NCI-H69 (cell line): Measurements from ENCODE around the gene PDZRN3.

Experiments used
- DNase-seq: peaks from one replicate; lab custom pipeline; 2025; lab: John Stamatoyannopoulos, UW

PDZRN3 gene

GRCh38 chr3:73556520-73557372, 68.0 kb downstream of the PDZRN3 start:
- DNase-seq = no peak

GRCh38 chr3:73555076-73555475, 69.7 kb downstream of the PDZRN3 start:
- DNase-seq = no peak

GRCh38 chr3:73552700-73553099, 72.0 kb downstream of the PDZRN3 start:
- DNase-seq = peak; percentile 36

DNA sequence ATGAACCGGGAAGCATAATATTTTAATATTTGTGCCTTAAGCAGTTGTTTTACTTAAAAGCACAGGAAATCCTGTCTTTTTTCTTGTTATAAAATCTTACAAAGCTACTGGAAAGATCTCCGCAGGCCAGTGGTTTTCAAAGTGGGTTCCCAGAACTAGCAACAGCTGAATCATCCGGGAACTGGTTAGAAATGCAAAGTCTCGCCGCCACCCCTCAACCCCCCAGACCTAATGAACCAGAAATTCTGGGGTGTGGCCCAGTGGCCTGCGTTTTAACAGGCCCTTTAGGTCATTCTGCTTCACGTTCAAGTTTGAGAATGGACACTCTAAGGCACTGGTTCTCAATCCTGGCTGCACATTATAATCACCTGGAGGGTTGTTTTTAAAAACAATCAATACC, 74.7 kb downstream of the PDZRN3 start:
- no peak for DNase-seq

DNA sequence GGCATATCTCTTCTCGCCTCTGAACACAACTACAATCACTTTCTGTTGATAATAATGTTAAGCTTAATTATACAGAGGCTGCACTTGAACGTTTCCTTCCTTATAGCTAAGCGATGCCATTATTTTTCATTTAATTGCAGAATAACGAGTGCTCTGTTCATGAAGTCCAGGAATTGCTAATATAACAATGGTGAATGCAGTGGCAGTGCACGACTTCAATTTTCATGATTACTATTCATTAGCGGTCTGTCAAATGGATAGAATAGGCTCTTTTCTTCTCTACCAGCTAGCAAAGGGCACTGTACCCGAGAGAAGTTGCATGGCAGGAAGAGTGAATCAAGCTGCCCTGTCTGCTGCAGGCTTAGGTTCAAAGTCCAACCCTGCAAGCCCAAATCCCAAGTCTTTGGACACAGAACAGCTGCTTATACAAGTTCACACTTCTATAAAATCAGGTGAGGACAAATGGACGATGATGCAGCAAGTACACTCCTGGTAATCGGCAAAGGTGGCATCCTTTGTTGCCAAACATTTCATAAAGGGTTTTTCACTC, 75.6 kb downstream of the PDZRN3 start:
- peak; percentile 26 for DNase-seq

GRCh38 chr3:73548436-73548835, 76.3 kb downstream of the PDZRN3 start:
- no peak for DNase-seq

DNA sequence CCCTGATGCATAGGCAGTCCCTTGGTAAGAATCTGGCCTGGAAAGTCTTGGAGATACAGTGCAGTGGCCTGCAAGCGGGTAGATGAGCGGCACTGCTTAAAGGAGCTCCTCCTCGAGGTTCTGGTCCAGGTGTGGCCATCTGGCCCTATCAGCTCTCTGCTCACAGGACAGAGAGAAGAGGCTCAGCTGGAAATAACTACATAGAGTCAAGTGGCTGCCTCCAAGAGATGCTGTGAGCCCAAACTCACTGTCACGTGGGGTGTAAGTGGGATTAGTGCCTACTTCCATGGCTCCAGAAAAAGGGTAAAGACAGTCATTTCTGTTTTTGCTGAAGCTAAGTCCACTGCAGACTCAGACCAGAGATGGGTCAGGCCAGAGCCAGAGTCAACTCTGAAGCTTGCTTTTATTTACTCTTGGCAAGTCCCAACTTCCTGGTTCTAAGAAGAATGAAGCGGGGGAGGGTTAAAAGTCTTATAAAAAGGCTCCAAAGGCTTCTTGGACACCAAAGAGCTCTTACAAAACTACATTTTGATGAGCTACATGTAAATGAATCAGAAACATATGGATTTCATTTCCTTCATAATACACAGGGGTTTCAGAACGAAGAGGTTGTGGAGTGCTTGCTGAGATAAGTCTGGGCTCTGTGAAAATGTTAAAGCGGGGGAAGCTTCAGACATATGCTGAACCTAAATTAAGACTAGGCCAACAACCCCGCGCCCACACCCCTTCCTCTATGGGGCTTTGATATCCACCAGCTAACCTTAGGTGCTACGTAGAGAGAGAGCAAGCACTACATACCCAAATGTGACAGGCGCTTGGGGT, 77.1 kb downstream of the PDZRN3 start:
- DNase-seq = peak; percentile 7

- DNase-seq = no peak
Observed at GRCh38 chr3:73546961-73547360, 77.8 kb downstream of the PDZRN3 start.

- DNase-seq = no peak
Observed at GRCh38 chr3:73543412-73543811, 81.3 kb downstream of the PDZRN3 start.

DNA sequence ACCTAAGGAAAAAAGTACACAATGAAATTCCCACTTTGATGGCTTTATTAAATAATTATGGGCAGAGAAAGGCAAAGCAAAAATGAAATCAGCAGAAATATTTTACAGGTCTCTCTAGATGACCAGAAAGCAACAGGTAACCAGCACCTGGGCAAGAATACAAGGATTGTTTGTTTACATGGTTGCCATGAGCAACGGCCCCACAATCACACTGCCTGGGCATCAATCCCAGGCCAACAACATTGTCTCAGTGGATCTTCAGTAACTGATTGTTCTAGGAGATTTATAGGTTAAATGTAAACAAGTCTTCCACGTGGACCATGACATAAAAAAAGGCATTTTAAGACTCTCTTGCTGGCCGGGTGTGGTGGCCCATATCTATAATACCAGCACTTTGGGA, 82.6 kb downstream of the PDZRN3 start:
- peak; percentile 53 for DNase-seq

GRCh38 chr3:73540969-73541740, 83.6 kb downstream of the PDZRN3 start:
- DNase-seq = no peak

- no peak for DNase-seq
Observed at GRCh38 chr3:73538486-73538885, 86.3 kb downstream of the PDZRN3 start.

GRCh38 chr3:73536952-73537351, 87.8 kb downstream of the PDZRN3 start:
- DNase-seq = no peak

- no peak for DNase-seq
Observed at GRCh38 chr3:73536336-73536895, 88.3 kb downstream of the PDZRN3 start.

DNA sequence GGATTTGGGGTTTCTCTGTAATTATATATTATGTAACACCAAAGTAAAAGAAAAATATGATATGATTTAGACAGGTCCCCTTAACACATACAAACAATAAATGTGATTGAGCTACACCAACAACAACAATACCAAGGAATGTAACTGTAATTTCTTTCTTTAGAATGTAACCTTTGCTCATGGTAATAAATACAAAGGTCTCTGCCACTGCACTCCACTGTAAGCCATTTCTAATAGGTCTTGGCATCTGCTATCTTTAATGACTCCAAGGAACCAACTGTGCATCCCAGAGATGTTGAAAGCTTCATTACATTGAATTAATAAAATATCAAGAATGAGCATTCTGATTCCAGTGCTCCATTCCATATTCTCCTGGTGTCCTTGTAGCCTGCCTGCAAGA, 88.8 kb downstream of the PDZRN3 start:
- no peak for DNase-seq

GRCh38 chr3:73535137-73535536, 89.6 kb downstream of the PDZRN3 start:
- no peak for DNase-seq

- no peak for DNase-seq
Observed at GRCh38 chr3:73530022-73530396, 94.7 kb downstream of the PDZRN3 start.

GRCh38 chr3:73529308-73530021, 95.3 kb downstream of the PDZRN3 start:
- DNase-seq = peak; percentile 7

GRCh38 chr3:73525591-73525990, 99.2 kb downstream of the PDZRN3 start:
- DNase-seq = no peak

GRCh38 chr3:73523661-73524060, 101.1 kb downstream of the PDZRN3 start:
- peak; percentile 16 for DNase-seq

GRCh38 chr3:73521734-73522336, 102.9 kb downstream of the PDZRN3 start:
- no peak for DNase-seq
